ENCODE measurements around the gene PTPRD. TPM values are rescaled to one million over a fixed set of nuclear protein-coding genes. Genes with fewer than 3 reads are reported as not detected.

PTPRD gene
- total RNA-seq, 1 experiment from 2014 or later, result not detected

DNA sequence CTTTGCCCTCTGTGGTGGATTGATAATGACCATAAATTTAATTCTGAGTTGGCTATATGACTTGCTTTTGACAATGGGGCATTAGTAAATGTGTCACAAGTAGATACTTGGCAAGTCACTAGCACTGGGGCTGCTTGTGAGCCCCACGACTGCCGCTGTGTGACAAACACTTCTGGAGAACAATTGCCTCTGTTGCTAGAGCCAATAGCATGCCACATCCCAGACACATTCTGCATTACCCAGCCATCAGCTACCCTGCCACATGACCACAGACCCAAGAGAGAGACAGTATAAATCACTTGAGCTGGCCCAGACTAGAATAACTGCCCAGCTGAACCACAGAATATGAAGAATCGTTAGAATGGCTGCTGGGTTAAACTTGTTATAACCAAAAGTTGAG is 2060.1 kb downstream of the PTPRD start:
- H3K9me3 ChIP-seq (ENCODE audit: low read depth, low read length, poor library complexity, severe bottlenecking), result no peaks in the 10 kb centered on the region
- no peak overlapping the region for H3K4me3 ChIP-seq (ENCODE audit: low read depth, low read length, poor library complexity, severe bottlenecking)
- no peaks in the 10 kb centered on the region for H3K36me3 ChIP-seq (ENCODE audit: insufficient read depth, low read length, poor library complexity, severe bottlenecking)
- ChIA-PET POLR2A (ENCODE audit: low non-redundant PET) (no interaction called here), CTCF (no interaction called here)
- intact Hi-C loops (cut with micrococcal nuclease; ENCODE audit: unreplicated experiment), result no loop called here
- BruUV-seq (replicated peaks), result no TSS peak
- DNase-seq (ENCODE audit: low spot score), result no peak
- TF ChIP-seq, protein P1, sequence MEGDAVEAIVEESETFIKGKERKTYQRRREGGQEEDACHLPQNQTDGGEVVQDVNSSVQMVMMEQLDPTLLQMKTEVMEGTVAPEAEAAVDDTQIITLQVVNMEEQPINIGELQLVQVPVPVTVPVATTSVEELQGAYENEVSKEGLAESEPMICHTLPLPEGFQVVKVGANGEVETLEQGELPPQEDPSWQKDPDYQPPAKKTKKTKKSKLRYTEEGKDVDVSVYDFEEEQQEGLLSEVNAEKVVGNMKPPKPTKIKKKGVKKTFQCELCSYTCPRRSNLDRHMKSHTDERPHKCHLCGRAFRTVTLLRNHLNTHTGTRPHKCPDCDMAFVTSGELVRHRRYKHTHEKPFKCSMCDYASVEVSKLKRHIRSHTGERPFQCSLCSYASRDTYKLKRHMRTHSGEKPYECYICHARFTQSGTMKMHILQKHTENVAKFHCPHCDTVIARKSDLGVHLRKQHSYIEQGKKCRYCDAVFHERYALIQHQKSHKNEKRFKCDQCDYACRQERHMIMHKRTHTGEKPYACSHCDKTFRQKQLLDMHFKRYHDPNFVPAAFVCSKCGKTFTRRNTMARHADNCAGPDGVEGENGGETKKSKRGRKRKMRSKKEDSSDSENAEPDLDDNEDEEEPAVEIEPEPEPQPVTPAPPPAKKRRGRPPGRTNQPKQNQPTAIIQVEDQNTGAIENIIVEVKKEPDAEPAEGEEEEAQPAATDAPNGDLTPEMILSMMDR (conservative IDR thresholded peaks at IDR 0.05; ENCODE audit: low read depth, low read length), result no peak
- no peak for TF ChIP-seq EZH2 (IDR thresholded peaks at IDR 0.05; ENCODE audit: borderline replicate concordance, low read depth, low read length, poor library complexity, severe bottlenecking)
- no peak overlapping the region for H3K27ac ChIP-seq (ENCODE audit: low read depth, low read length, poor library complexity, severe bottlenecking)
- H3K4me1 ChIP-seq (ENCODE audit: insufficient read depth, low read length, poor library complexity, severe bottlenecking), result no peaks in the 10 kb centered on the region
- H3K27me3 ChIP-seq (replicated peaks; ENCODE audit: insufficient read depth, low read depth, low read length, poor library complexity), result no peaks in the 10 kb centered on the region

- H3K36me3 ChIP-seq (ENCODE audit: insufficient read depth, low read length, poor library complexity, severe bottlenecking), result no peaks in the 10 kb centered on the region
- no peaks in the 10 kb centered on the region for H3K9me3 ChIP-seq (ENCODE audit: low read depth, low read length, poor library complexity, severe bottlenecking)
- no peak overlapping the region for H3K4me3 ChIP-seq (ENCODE audit: low read depth, low read length, poor library complexity, severe bottlenecking)
- intact Hi-C loops (cut with micrococcal nuclease; ENCODE audit: unreplicated experiment), result no loop called here
- no peak for DNase-seq (ENCODE audit: low spot score)
- H3K27me3 ChIP-seq (replicated peaks; ENCODE audit: insufficient read depth, low read depth, low read length, poor library complexity), result peaks cover 9% of the 10 kb centered on the region
- ChIA-PET CTCF (no interaction called here), POLR2A (ENCODE audit: low non-redundant PET) (no interaction called here)
- TF ChIP-seq, protein P1 (conservative IDR thresholded peaks at IDR 0.05; ENCODE audit: low read depth, low read length), result no peak
- TF ChIP-seq EZH2 (IDR thresholded peaks at IDR 0.05; ENCODE audit: borderline replicate concordance, low read depth, low read length, poor library complexity, severe bottlenecking), result no peak
- BruUV-seq (replicated peaks), result no TSS peak
- H3K4me1 ChIP-seq (ENCODE audit: insufficient read depth, low read length, poor library complexity, severe bottlenecking), result no peaks in the 10 kb centered on the region
- no peak overlapping the region for H3K27ac ChIP-seq (ENCODE audit: low read depth, low read length, poor library complexity, severe bottlenecking)
Measured at GRCh38 chr9:8549214-8549613, 2063.6 kb downstream of the PTPRD start.

DNA sequence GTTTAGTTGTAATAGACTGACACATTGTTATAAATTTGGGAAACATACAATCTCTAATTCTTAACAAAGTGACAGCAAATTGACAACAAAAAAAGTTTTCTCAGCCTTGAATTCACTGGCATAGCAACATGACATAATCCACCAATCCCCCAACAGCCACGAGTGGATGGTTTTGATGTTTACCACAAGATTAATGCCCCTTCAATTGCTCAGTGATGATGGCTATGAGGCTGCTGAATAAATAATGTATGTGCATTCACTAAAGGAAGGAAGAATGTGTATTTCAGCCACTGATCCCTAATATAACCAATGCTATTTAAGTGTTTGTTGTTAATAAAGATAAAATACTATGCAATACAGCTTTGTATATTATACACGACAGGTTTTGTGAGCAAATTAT is 2069.6 kb downstream of the PTPRD start:
- H3K4me1 ChIP-seq (ENCODE audit: insufficient read depth, low read length, poor library complexity, severe bottlenecking), result no peaks in the 10 kb centered on the region
- CTCF ChIA-PET, result no interaction called here
- POLR2A ChIA-PET (ENCODE audit: low non-redundant PET), result no interaction called here
- no peaks in the 10 kb centered on the region for H3K36me3 ChIP-seq (ENCODE audit: insufficient read depth, low read length, poor library complexity, severe bottlenecking)
- TF ChIP-seq, protein P1 (conservative IDR thresholded peaks at IDR 0.05; ENCODE audit: low read depth, low read length), result no peak
- no peak for TF ChIP-seq EZH2 (IDR thresholded peaks at IDR 0.05; ENCODE audit: borderline replicate concordance, low read depth, low read length, poor library complexity, severe bottlenecking)
- intact Hi-C loops (cut with micrococcal nuclease; ENCODE audit: unreplicated experiment), result no loop called here
- BruUV-seq (replicated peaks), result no TSS peak
- no peaks in the 10 kb centered on the region for H3K9me3 ChIP-seq (ENCODE audit: low read depth, low read length, poor library complexity, severe bottlenecking)
- no peak overlapping the region for H3K27ac ChIP-seq (ENCODE audit: low read depth, low read length, poor library complexity, severe bottlenecking)
- DNase-seq (ENCODE audit: low spot score), result no peak
- peaks cover 9% of the 10 kb centered on the region for H3K27me3 ChIP-seq (replicated peaks; ENCODE audit: insufficient read depth, low read depth, low read length, poor library complexity)
- no peak overlapping the region for H3K4me3 ChIP-seq (ENCODE audit: low read depth, low read length, poor library complexity, severe bottlenecking)
